ENCODE measurements around the gene FGR. TPM values are rescaled to one million over a fixed set of nuclear protein-coding genes. Genes with fewer than 3 reads are reported as not detected.

The FGR gene
- total RNA-seq, 1 experiment from 2014 or later: not detected

DNA sequence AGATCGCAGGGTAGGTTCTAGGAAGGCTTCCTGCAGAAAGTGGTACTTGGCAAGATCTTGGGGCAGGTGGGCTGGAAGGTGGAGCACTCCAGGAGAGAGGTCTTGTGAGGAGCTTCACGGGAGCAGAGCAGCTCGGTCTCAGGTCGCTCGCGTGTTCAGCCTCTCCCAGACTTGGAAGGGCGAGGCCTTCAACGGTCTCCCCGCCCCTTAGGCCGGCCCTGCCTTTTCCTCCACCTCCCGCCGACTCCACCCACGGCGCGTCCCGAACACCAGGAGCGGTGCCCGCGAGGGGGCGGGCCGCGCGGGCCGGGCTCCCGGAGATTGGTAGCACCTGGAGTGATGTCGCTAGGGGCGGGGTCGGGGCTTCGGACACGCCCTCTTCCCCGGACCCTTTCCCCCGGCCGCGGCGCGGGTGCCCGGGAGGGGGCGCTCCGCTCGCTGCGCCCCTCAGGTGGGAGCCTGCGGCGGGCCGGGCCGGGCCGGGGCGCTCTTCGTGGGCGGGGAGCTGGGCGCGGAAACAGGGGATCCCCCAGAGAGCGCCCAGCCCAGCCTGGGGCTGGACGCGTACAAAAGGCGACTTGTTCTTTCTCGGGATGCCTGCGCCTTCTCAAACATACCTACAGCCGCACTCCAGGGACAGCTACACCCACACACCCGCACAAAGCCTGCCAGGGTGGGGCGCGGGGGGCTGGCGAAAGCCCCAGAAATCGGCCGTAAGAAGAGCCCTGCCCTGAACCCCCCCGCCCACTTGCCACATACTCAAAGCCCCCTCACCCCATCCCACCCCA is 66.5 kb downstream of the FGR start:
- no peaks in the 10 kb centered on the region for H3K9me2 ChIP-seq (ENCODE audit: insufficient read depth)
- no TSS peak for BruUV-seq (replicated peaks)
- peaks cover 63% of the 10 kb centered on the region for H3K79me2 ChIP-seq (ENCODE audit: insufficient read depth, low read length)
- no peaks in the 10 kb centered on the region for H3K27me3 ChIP-seq (ENCODE audit: insufficient read depth, low read length)
- H3K9ac ChIP-seq (ENCODE audit: low read length): peak overlapping the region; percentile 64
- ChIA-PET POLR2A (interaction anchor here (0.6 to 1.3 kb wide), 3 partner anchors 11 to 226 kb away, joined by 4 to 5 read pairs (median 5); partner anchors contain the start of genes AHDC1 and SYTL1), RAD21 (ENCODE audit: low non-redundant PET in 1 of 2, low total read pairs in 2 of 2, uncharacterized antibody in 2 of 2, unreplicated experiment in 2 of 2) (interaction anchor here in 1 of 2 experiments (0.6 kb wide), 2 partner anchors 98 to 150 kb away, joined by 4 to 5 read pairs; no protein-coding TSS in a partner anchor), CTCF (interaction anchor here (0.8 to 3.1 kb wide), 9 partner anchors 9 to 37 kb away, joined by 3 to 39 read pairs (median 4); no protein-coding TSS in a partner anchor)
- no peak overlapping the region for H2AFZ ChIP-seq (ENCODE audit: low read depth, low read length, poor library complexity, severe bottlenecking)
- no peaks in the 10 kb centered on the region for H3K9me3 ChIP-seq (ENCODE audit: control insufficient read depth in 1 of 2, insufficient read depth in 1 of 2, low read depth in 1 of 2, low read length in 2 of 2)
- ATAC-seq (peak; percentile 96), DNase-seq (ENCODE audit: low read depth, low spot score) (peak; percentile 89)
- H3K36me3 ChIP-seq (ENCODE audit: control insufficient read depth in 1 of 2, insufficient read depth in 2 of 2, low read length in 2 of 2): no peaks in the 10 kb centered on the region; a peak in 1 of 4 replicates
- peak overlapping the region; percentile 58 for H3K27ac ChIP-seq (ENCODE audit: low read depth, low read length)
- H3K4me2 ChIP-seq (ENCODE audit: low read length): peak overlapping the region; percentile 89
- TF ChIP-seq TCF7L2 (IDR thresholded peaks at IDR 0.05; ENCODE audit: borderline replicate concordance, extremely low read depth, insufficient read depth, insufficient read length) (no peak), POLR2AphosphoS5 (IDR thresholded peaks at IDR 0.05; ENCODE audit: low read depth, low read length) (peak; percentile 44)
- TF ChIP-seq, protein P1, sequence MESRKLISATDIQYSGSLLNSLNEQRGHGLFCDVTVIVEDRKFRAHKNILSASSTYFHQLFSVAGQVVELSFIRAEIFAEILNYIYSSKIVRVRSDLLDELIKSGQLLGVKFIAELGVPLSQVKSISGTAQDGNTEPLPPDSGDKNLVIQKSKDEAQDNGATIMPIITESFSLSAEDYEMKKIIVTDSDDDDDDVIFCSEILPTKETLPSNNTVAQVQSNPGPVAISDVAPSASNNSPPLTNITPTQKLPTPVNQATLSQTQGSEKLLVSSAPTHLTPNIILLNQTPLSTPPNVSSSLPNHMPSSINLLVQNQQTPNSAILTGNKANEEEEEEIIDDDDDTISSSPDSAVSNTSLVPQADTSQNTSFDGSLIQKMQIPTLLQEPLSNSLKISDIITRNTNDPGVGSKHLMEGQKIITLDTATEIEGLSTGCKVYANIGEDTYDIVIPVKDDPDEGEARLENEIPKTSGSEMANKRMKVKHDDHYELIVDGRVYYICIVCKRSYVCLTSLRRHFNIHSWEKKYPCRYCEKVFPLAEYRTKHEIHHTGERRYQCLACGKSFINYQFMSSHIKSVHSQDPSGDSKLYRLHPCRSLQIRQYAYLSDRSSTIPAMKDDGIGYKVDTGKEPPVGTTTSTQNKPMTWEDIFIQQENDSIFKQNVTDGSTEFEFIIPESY (IDR thresholded peaks at IDR 0.05; ENCODE audit: extremely low read depth, insufficient replicate concordance, low read length): no peak
- TF ChIP-seq, protein P2, sequence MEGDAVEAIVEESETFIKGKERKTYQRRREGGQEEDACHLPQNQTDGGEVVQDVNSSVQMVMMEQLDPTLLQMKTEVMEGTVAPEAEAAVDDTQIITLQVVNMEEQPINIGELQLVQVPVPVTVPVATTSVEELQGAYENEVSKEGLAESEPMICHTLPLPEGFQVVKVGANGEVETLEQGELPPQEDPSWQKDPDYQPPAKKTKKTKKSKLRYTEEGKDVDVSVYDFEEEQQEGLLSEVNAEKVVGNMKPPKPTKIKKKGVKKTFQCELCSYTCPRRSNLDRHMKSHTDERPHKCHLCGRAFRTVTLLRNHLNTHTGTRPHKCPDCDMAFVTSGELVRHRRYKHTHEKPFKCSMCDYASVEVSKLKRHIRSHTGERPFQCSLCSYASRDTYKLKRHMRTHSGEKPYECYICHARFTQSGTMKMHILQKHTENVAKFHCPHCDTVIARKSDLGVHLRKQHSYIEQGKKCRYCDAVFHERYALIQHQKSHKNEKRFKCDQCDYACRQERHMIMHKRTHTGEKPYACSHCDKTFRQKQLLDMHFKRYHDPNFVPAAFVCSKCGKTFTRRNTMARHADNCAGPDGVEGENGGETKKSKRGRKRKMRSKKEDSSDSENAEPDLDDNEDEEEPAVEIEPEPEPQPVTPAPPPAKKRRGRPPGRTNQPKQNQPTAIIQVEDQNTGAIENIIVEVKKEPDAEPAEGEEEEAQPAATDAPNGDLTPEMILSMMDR (IDR thresholded peaks at IDR 0.05 in 2 of 3, conservative IDR thresholded peaks at IDR 0.05 in 1 of 3; ENCODE audit: borderline replicate concordance in 1 of 3, insufficient read depth in 1 of 3, low read depth in 2 of 3, low read length in 2 of 3): peak in 2 of 3 experiments; percentile 70 to 71; a peak in 4 of 6 replicates
- intact Hi-C loops (cut with micrococcal nuclease): no loop called here
- H3K4me1 ChIP-seq (ENCODE audit: control insufficient read depth in 1 of 2, insufficient read depth in 2 of 2, low read length in 2 of 2): peaks cover 77 to 98% of the 10 kb centered on the region in 2 experiments
- no peaks in the 10 kb centered on the region; the same call in 1 of the 2 replicates for H4K20me1 ChIP-seq (ENCODE audit: insufficient read depth)
- peak overlapping the region; percentile 26 to 51 for H3K4me3 ChIP-seq (replicated peaks in 1 of 2; ENCODE audit: low read depth in 1 of 2, low read length in 2 of 2)
